CD4-positive, alpha-beta T cell treated with Interleukin-6 at 100 ng/mL for 8 hours (primary cell): ENCODE results near the gene GRPEL2.
"Not testable (repeated sequence)": the region's sequence is repeated elsewhere in the genome, so short reads cannot be mapped to it uniquely, and the experiment has no call there.

ENCODE experiments used
- DNase-seq: peaks from one replicate; pipeline ENCODE4 v3.0.0-alpha.2; 2020; ENCODE audit warnings: mixed read lengths, low spot score

The GRPEL2 gene

DNA sequence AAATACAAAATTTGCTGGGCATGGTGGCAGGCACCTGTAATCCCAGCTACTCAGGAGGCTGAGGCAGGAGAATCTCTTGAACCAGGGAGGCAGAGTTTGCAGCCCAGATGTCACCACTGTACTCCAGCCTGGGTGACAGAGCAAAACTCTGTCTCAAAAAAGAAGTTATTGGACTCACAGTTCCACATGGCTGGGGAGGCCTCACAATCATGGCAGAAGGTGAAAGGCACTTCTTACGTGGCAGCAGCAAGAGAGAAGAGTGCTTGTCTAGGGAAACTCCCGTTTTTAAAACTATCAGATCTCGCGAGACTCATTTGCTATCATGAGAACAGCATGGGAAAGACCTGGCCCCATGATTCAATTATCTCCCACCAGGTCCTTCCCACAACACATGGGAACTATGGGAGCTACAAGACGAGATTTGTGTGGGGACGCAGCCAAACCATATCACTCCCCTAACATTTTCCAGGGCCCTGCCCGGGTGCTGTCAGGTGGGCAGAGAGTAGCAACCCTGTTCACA, 53.5 kb downstream of the GRPEL2 start:
- not testable (repeated sequence) for DNase-seq

- no peak for DNase-seq
Observed at GRCh38 chr5:149399775-149400174, 54.5 kb downstream of the GRPEL2 start.

DNA sequence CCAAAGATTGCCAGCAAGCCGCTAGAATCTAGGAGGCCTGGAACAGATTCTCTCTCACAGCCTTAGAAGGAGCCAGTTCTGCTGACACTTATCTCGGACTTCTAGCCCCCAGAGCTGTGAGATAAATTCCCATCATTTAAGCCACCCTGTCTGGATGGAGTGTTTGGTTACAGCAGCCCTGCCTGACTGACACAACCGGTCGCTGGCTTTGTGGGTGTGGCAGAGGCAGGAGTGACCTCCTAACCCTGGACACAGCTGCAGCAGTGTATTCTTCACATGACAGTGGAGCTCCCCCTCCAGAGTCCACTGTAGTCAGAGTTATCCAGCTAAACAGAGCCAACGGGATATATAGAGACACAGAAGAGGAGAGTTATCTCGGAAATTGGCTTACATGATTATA, 55.0 kb downstream of the GRPEL2 start:
- DNase-seq = no peak

- no peak for DNase-seq
Observed at GRCh38 chr5:149401051-149401450, 55.8 kb downstream of the GRPEL2 start.

GRCh38 chr5:149402291-149402690, 57.0 kb downstream of the GRPEL2 start:
- no peak for DNase-seq
